Prostate gland (tissue), 2 donors: ENCODE measurements around the gene MAP3K4. TPM values are rescaled to one million over a fixed set of nuclear protein-coding genes. Genes with fewer than 3 reads are reported as not detected.

Source experiments
- DNase-seq: peaks from one replicate; pipeline ENCODE4 v3.0.0-alpha.2; 2019; ENCODE audit warnings: low spot score
- H3K27ac ChIP-seq, 2 donors: fragments of 200-600 bp; sonication (generic); 2 replicates each; pipeline ENCODE4 v1.5.1; 2017 to 2019
- H3K27me3 ChIP-seq: fragments of 200-600 bp; sonication (generic); replicated peaks from 2 replicates; pipeline ENCODE4 v1.5.1; 2019; ENCODE audit not compliant: insufficient read depth
- H3K36me3 ChIP-seq, 2 donors: fragments of 200-600 bp; sonication (generic); 1 replicate in 1 of 2; 2 replicates in 1 of 2; pipeline versions ENCODE4 v1.5.1 to v1.8.1; 2017 to 2019
- H3K4me1 ChIP-seq: fragments of 200-600 bp; sonication (generic); replicated peaks from 2 replicates; pipeline ENCODE4 v1.5.1; 2019
- H3K4me3 ChIP-seq, 2 donors: fragments of 200-600 bp; sonication (generic); 2 replicates each; pipeline ENCODE4 v1.5.1; 2017 to 2019
- H3K9me3 ChIP-seq: fragments of 200-600 bp; sonication (generic); 2 replicates; pipeline ENCODE4 v1.5.1; 2017
- POLR2A ChIP-seq: fragments of 450-650 bp; IDR thresholded peaks from one replicate; pipeline ENCODE4 v1.6.1; 2016; ENCODE audit warnings: antibody characterized with exemption, mild to moderate bottlenecking
- POLR2AphosphoS5 ChIP-seq: sonication (generic); formaldehyde crosslinking; IDR thresholded peaks from one replicate; pipeline ENCODE4 v1.6.1; 2017; ENCODE audit warnings: antibody characterized with exemption
- WGBS: methylation state at CpG from one replicate; pipeline ENCODE4 v1.1.5; 2018; 5-methylcytosine and 5-hydroxymethylcytosine counted together
- intact Hi-C: fragments of 100-400 bp; cut with DNase I; formaldehyde crosslinking; loops from one replicate; pipeline ENCODE4 v1.14.2; 2022
- total RNA-seq, 2 donors: library from RNA; depleted of rRNA; stranded (reverse); fragments of >200 nt; gene quantifications; one replicate each; pipeline ENCODE4 v1.1.0, GENCODE V29; 2016
- TF ChIP-seq, protein P1 (sequence below), 4 experiments: fragments of 200-600 bp in 2 of 4; fragments of 450-650 bp in 2 of 4; sonication (generic) in 2 of 4; IDR thresholded peaks; 1 replicate in 3 of 4; 2 replicates in 1 of 4; pipeline ENCODE4 v1.5.1; 2016 to 2019; ENCODE audit warnings: antibody characterized with exemption in 4 of 4, mild to moderate bottlenecking in 2 of 4, moderate library complexity in 2 of 4

MAP3K4 gene
- total RNA-seq, 2 donors from 2014 or later = 26.2 to 59.2 TPM

DNA sequence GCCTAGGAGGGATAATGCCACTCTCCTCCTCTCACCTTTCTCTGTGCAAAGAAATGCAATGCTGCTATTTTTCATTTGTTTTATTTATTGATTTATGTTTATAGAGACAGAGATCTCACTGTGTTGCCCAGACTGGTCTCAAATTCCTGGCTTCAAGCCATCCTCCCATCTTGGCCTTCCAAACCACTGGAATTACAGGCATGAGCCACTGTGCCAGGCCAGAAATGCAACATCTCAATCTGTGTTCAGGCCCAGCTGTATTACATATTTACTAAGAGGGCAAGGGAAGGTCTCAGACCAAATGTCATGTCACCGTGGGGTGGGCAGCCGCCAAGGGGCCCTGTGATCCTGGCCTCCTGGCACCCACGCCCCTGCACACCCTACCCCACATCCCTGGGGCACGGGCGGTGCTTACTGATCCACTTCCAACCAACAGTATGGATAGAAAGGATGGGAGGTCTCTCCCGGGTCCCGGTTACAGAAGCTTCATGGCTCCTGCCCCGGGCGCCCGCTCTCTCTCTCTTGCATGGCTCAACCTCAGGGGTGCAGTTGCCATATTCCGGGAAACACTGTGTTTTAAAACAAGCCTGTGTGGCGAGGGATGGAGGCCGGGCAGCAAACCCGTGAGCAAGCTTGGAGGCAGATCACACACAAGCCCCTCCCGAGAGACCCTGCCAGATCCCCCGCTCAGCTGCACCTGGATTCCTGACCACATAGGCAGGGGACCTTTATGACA, 170.5 kb downstream of the MAP3K4 start:
- H3K4me1 ChIP-seq = peaks cover 3% of the 10 kb centered on the region
- no peak overlapping the region for H3K27ac ChIP-seq
- H3K27me3 ChIP-seq = no peaks in the 10 kb centered on the region
- H3K36me3 ChIP-seq = no peaks in the 10 kb centered on the region
- WGBS = 83% methylated on average over 15 of the region's 16 CpGs
- peak; percentile 57 for TF ChIP-seq POLR2AphosphoS5
- TF ChIP-seq, protein P1, sequence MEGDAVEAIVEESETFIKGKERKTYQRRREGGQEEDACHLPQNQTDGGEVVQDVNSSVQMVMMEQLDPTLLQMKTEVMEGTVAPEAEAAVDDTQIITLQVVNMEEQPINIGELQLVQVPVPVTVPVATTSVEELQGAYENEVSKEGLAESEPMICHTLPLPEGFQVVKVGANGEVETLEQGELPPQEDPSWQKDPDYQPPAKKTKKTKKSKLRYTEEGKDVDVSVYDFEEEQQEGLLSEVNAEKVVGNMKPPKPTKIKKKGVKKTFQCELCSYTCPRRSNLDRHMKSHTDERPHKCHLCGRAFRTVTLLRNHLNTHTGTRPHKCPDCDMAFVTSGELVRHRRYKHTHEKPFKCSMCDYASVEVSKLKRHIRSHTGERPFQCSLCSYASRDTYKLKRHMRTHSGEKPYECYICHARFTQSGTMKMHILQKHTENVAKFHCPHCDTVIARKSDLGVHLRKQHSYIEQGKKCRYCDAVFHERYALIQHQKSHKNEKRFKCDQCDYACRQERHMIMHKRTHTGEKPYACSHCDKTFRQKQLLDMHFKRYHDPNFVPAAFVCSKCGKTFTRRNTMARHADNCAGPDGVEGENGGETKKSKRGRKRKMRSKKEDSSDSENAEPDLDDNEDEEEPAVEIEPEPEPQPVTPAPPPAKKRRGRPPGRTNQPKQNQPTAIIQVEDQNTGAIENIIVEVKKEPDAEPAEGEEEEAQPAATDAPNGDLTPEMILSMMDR (IDR thresholded peaks at IDR 0.05) = no peak
- peak; percentile 40 for DNase-seq
- H3K4me3 ChIP-seq = no peak overlapping the region
- intact Hi-C loops = no loop called here
- H3K9me3 ChIP-seq = no peaks in the 10 kb centered on the region

DNA sequence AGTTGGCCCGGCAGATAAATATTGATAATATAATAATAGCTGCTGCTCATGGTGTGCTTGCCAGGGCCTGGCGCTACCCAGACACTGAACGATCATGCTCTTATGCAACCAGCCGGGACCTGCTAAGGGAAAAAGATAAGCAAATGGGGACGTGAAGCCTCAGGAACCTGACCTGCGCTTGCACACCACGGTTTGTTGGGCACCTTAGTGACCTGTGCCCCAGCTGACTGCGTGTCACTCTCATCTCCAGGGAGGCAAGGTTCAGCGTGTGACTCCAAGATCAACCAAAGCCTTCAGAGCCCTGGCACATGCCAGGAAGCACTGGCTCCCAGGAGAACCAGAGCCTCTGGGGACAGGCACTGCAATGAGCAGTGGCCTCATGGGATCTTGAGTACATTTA, 171.2 kb downstream of the MAP3K4 start:
- no peak overlapping the region for H3K27ac ChIP-seq
- no peaks in the 10 kb centered on the region for H3K27me3 ChIP-seq
- H3K4me1 ChIP-seq = peaks cover 3% of the 10 kb centered on the region
- peak; percentile 26 for DNase-seq
- WGBS = 74% methylated on average over 9 of the region's 9 CpGs
- H3K4me3 ChIP-seq = no peak overlapping the region
- H3K9me3 ChIP-seq = no peaks in the 10 kb centered on the region
- TF ChIP-seq POLR2A = no peak
- TF ChIP-seq POLR2AphosphoS5 = peak; percentile 16
- H3K36me3 ChIP-seq = no peaks in the 10 kb centered on the region
- intact Hi-C loops = no loop called here

DNA sequence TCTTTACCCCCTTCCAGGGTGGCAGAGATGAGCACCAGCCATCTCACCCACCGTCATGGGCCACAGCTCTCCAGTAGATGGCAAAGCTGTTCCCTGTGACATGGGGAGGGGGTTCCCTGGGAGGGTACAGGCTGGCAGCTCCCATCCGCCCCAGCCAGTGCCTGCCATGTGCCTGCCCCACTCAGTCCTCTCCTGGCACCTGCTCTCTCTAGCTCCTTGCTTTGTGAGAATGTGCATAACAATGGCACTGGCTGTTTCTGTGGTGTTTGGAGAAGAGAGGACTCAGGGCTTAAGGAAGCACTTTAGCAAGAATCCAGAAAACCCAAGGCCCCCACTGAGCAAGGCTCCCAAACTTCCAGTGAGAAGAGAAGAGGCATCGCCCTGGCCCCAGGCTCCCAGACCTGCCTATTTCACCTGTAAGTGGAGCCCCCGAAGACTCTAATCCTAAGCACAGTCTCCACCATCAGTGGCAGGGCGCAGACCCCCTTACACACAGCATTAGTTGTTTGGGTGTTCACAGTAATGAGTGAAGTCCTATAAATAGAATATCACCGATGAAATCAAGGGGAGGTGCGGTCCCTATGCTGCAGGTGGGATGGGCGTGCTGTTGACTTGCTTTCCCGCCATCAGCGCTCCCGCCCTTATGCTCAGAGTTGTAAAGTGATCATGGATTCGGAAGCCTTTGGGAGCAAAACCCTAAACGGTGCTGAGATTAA, 172.1 kb downstream of the MAP3K4 start:
- Histone ChIP-seq H3K27ac (no peak overlapping the region), H3K36me3 (no peaks in the 10 kb centered on the region), H3K4me3 (no peak overlapping the region), H3K4me1 (peaks cover 3% of the 10 kb centered on the region), H3K9me3 (no peaks in the 10 kb centered on the region), H3K27me3 (no peaks in the 10 kb centered on the region)
- intact Hi-C loops = no loop called here
- 93% methylated on average over 13 of the region's 13 CpGs for WGBS
- DNase-seq = no peak
- TF ChIP-seq, protein P1 (IDR thresholded peaks at IDR 0.05) = no peak
- TF ChIP-seq POLR2AphosphoS5 (no peak), POLR2A (no peak)

DNA sequence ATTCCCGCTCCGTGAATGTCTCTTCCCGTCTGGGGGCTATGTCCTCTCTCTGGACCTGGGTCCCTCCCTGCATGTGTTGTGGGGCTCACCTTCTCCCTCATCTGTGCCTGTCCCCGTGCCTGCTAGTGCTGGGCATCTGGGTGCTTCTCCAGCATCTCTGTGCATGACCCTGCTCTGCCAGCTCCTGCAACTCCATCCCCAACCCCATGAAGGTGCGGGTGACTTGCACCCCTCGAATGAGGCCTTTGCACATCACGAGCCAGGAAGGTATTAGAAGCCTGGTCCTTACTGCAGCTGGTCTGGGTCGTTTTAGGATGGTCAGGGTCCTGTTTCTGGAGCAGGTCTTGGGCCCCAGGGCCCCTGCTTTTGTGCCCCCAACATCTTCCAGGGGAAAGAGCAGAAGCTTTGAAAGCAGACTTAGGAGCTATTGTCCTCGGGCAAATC, 172.6 kb downstream of the MAP3K4 start:
- H3K36me3 ChIP-seq = no peaks in the 10 kb centered on the region
- H3K27me3 ChIP-seq = no peaks in the 10 kb centered on the region
- 98% methylated on average over 9 of the region's 9 CpGs for WGBS
- DNase-seq = no peak
- intact Hi-C loops = no loop called here
- no peak overlapping the region for H3K4me3 ChIP-seq
- H3K4me1 ChIP-seq = peaks cover 3% of the 10 kb centered on the region
- H3K9me3 ChIP-seq = no peaks in the 10 kb centered on the region
- TF ChIP-seq POLR2A (no peak), POLR2AphosphoS5 (no peak)
- TF ChIP-seq, protein P1 (IDR thresholded peaks at IDR 0.05) = no peak
- H3K27ac ChIP-seq = no peak overlapping the region

DNA sequence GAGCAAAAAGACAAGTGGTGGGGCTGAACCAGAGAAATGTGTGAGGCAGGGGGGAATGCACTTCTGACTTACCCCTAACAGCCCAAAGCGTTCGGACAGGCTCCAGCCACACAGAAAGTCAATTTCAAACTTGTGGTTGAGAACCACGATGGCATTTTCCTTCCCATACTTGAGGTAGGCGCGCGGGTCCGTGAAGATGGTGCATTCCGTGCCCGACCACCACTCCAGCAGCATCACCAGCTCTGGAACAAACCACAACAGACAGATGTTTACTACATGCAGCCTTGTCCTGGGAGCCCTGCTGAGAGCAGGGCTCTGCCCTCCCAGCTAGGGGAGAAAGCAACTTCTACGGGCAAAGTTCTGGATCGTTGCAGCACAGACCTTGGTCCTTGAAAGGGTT, 174.6 kb downstream of the MAP3K4 start:
- H3K9me3 ChIP-seq = no peaks in the 10 kb centered on the region
- H3K4me3 ChIP-seq = no peak overlapping the region
- no peaks in the 10 kb centered on the region for H3K36me3 ChIP-seq
- H3K4me1 ChIP-seq = peaks cover 3% of the 10 kb centered on the region
- H3K27ac ChIP-seq = no peak overlapping the region
- DNase-seq = no peak
- H3K27me3 ChIP-seq = no peaks in the 10 kb centered on the region
- no peak for TF ChIP-seq POLR2AphosphoS5
- TF ChIP-seq, protein P1 (IDR thresholded peaks at IDR 0.05) = no peak
- intact Hi-C loops = no loop called here
- whole genome bisulfite sequencing = 93% methylated on average over 11 of the region's 11 CpGs
